Endothelial cell of umbilical vein (primary cell): ENCODE results near the gene SPRYD3. TPM values are rescaled to one million over a fixed set of nuclear protein-coding genes. Genes with fewer than 3 reads are reported as not detected.

Experiments used
- BruUV-seq: library from RNA; stranded (reverse); fragments of 400-500 nt; replicated peaks from 2 replicates; lab custom pipeline; 2021; lab: Mats Ljungman, UMichigan
- CTCF ChIA-PET: fragments of 300-600, 350-600 bp; sonication (Branson Sonifier 250); formaldehyde crosslinking; loops from one replicate; lab custom pipeline; 2021; ENCODE audit warnings: antibody characterized with exemption, inconsistent platforms; lab: Charles Lee
- POLR2A ChIA-PET: fragments of 300-600, 350-600 bp; sonication (Branson Sonifier 250); formaldehyde crosslinking; loops from one replicate; lab custom pipeline; 2021; ENCODE audit warnings: antibody characterized with exemption, inconsistent platforms; lab: Charles Lee
- DNase-seq: peaks from one replicate; pipeline ENCODE4 v3.0.0-alpha.2; 2011; ENCODE audit warnings: low read depth, low spot score
- FAIRE-seq: peaks from 2 replicates; lab custom pipeline; 2011; peaks lifted over from hg19 to GRCh38; lab: Jason Lieb, UNC
- H2AFZ ChIP-seq: 2 replicates; pipeline ENCODE4 v1.6.0; 2012; ENCODE audit warnings: low read depth, low read length, control low read depth, inconsistent platforms
- H3K27ac ChIP-seq: 2 replicates; pipeline ENCODE4 v1.5.1; 2011; ENCODE audit warnings: low read depth, mild to moderate bottlenecking, control low read depth, low read length, moderate library complexity; ENCODE audit not compliant: insufficient read depth
- H3K27me3 ChIP-seq, 2 experiments: 2 replicates each; pipeline versions ENCODE4 v1.6.0 to v1.6.1; 2011; ENCODE audit warnings: low read length in 2 of 2, mixed read lengths in 1 of 2; ENCODE audit not compliant: control insufficient read depth in 2 of 2, insufficient read depth in 2 of 2
- H3K36me3 ChIP-seq, 2 experiments: 2 replicates in 1 of 2; 3 replicates in 1 of 2; pipeline ENCODE4 v1.5.1; 2011; ENCODE audit warnings: low read length in 2 of 2, mild to moderate bottlenecking in 1 of 2, moderate library complexity in 1 of 2; ENCODE audit not compliant: control insufficient read depth in 2 of 2, insufficient read depth in 2 of 2; ENCODE audit errors: extremely low read depth in 1 of 2
- H3K4me1 ChIP-seq: 3 replicates; pipeline ENCODE4 v1.5.1; 2011; ENCODE audit warnings: mild to moderate bottlenecking, low read length; ENCODE audit not compliant: control insufficient read depth, insufficient read depth; ENCODE audit errors: extremely low read depth
- H3K4me2 ChIP-seq: 2 replicates; pipeline ENCODE4 v1.6.1; 2011; ENCODE audit warnings: low read length, control low read depth, mixed read lengths; ENCODE audit not compliant: insufficient read depth
- H3K4me3 ChIP-seq, 3 experiments: fragments of 200-600 bp in 1 of 3; sonication (generic), shearing (Covaris generic) in 1 of 3; replicated peaks in 1 of 3; 2 replicates each; pipeline ENCODE4 v1.5.1; 2011 to 2016; ENCODE audit warnings: control low read depth in 3 of 3, low read length in 3 of 3, mild to moderate bottlenecking in 2 of 3, inconsistent platforms in 1 of 3, low read depth in 1 of 3, moderate library complexity in 1 of 3; ENCODE audit not compliant: insufficient read depth in 1 of 3
- H3K79me2 ChIP-seq: 2 replicates; pipeline ENCODE4 v1.6.0; 2012; ENCODE audit warnings: low read length, inconsistent platforms; ENCODE audit not compliant: control insufficient read depth, insufficient read depth
- H3K9ac ChIP-seq: replicated peaks from 2 replicates; pipeline ENCODE3; 2011; ENCODE audit warnings: low read length, control low read depth; ENCODE audit not compliant: insufficient read depth; ENCODE audit errors: extremely low read depth
- H3K9me1 ChIP-seq: replicated peaks from 3 replicates; pipeline ENCODE4 v1.6.0; 2011; ENCODE audit warnings: mild to moderate bottlenecking, low read length; ENCODE audit not compliant: control insufficient read depth, insufficient read depth; ENCODE audit errors: extremely low read depth
- H3K9me3 ChIP-seq: replicated peaks from 2 replicates; pipeline ENCODE4 v1.5.1; 2012; ENCODE audit warnings: low read length, inconsistent platforms; ENCODE audit not compliant: control insufficient read depth, insufficient read depth
- H4K20me1 ChIP-seq: replicated peaks from 2 replicates; pipeline ENCODE3; 2011; ENCODE audit warnings: mild to moderate bottlenecking, low read length; ENCODE audit not compliant: control insufficient read depth, insufficient read depth; ENCODE audit errors: extremely low read depth
- EZH2 ChIP-seq: IDR thresholded peaks from 2 replicates; pipeline ENCODE4 v1.6.1; 2012; ENCODE audit warnings: borderline replicate concordance, low read depth, mild to moderate bottlenecking, moderate library complexity, low read length, inconsistent platforms; ENCODE audit not compliant: severe bottlenecking
- FOS ChIP-seq: IDR thresholded peaks from 2 replicates; pipeline ENCODE4 v1.6.1; 2011; ENCODE audit warnings: mild to moderate bottlenecking, low read length, moderate library complexity, borderline replicate concordance; ENCODE audit not compliant: insufficient read depth
- GATA2 ChIP-seq: IDR thresholded peaks from 2 replicates; pipeline ENCODE4 v1.7.0; 2011; ENCODE audit warnings: low read depth, mild to moderate bottlenecking, moderate library complexity, mixed read lengths, low read length; ENCODE audit not compliant: insufficient read length, insufficient read depth
- JUN ChIP-seq: IDR thresholded peaks from 2 replicates; pipeline ENCODE4 v1.6.1; 2011; ENCODE audit warnings: borderline replicate concordance, low read depth; ENCODE audit not compliant: insufficient read length, insufficient read depth
- POLR2A ChIP-seq: IDR thresholded peaks from 2 replicates; pipeline ENCODE4 v1.6.1; 2012; ENCODE audit warnings: low read depth, mild to moderate bottlenecking, control low read depth, low read length
- POLR2AphosphoS5 ChIP-seq: IDR thresholded peaks from 2 replicates; pipeline ENCODE4 v1.6.1; 2012; ENCODE audit warnings: low read depth, mild to moderate bottlenecking, control low read depth, low read length, moderate library complexity; ENCODE audit not compliant: insufficient read depth
- dilution Hi-C: fragments of 300-500 bp; cut with MboI; formaldehyde crosslinking; loops from one replicate; pipeline ENCODE4 v1.15.0; 2019; ENCODE audit warnings: low sequenced_read_pairs; ENCODE audit not compliant: extremely low pct_ligation_motif_present
- intact Hi-C: fragments of 100-400 bp; cut with micrococcal nuclease; formaldehyde crosslinking; loops from one replicate; pipeline ENCODE4 v1.10.0; 2022
- polyA plus RNA-seq, 4 experiments: library from polyadenylated mRNA; depleted of rRNA in 3 of 4; stranded (reverse) in 3 of 4; unstranded in 1 of 4; fragments of >200 nt; gene quantifications; 2 replicates each; pipeline versions ENCODE4 v1.2.1 to v1.2.3, GENCODE V29; 2011 to 2012; ENCODE audit warnings: missing spikeins in 1 of 4
- total RNA-seq: library from RNA; stranded (reverse); gene quantifications from 2 replicates; pipeline ENCODE4 v1.2.3, GENCODE V29; 2021
- TF ChIP-seq, protein P1 (sequence below), 2 donors: IDR thresholded peaks; 1 replicate in 1 of 2; 2 replicates in 1 of 2; pipeline ENCODE4 v1.5.1; 2011; ENCODE audit warnings: low read length in 2 of 2, mild to moderate bottlenecking in 2 of 2, moderate library complexity in 2 of 2, control low read depth in 1 of 2, inconsistent platforms in 1 of 2, low read depth in 1 of 2; ENCODE audit not compliant: insufficient read depth in 1 of 2; ENCODE audit errors: extremely low read depth in 1 of 2
- TF ChIP-seq, protein P2 (sequence below): IDR thresholded peaks from 2 replicates; pipeline ENCODE4 v1.6.1; 2011; ENCODE audit not compliant: insufficient read depth, insufficient read length

Gene SPRYD3
- total and polyA plus RNA-seq, 2 donors (not counting 3 experiments of a cell fraction or from before 2014, with no cell fraction given) = 38.6 to 39.2 TPM

DNA sequence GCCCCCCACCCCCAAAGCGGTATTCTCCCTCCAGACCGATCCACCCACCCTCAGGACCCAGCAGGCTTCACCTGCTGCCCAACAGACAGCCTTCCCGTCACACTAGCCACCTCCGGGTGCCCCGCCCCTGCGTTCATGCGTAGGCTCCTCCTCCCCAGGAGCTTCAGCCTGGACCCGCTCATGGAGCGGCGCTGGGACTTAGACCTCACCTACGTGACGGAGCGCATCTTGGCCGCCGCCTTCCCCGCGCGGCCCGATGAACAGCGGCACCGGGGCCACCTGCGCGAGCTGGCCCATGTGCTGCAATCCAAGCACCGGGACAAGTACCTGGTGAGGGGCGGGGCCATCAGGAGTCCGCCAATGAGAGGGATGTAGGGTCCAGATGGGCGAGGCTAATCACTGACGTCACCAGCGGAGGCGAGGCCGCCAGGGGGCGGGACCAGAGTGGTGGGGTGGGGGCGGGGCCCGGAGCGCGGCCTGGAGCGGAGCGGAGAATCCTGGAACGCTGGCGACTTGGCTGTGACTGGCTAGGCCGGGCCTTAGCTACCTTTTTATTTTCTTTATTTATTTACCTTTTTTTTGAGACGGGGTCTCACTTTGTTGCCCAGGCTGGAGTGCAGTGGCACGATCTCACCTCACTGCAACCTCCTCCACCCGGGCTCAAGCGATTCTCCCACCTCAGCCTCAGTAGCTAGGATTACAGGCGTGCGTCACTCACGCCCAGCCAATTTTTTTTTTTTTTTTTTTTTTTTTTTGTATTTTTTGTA is 24.9 kb downstream of the SPRYD3 start:
- Histone ChIP-seq H3K27ac (no peak overlapping the region), H3K79me2 (peaks cover 15% of the 10 kb centered on the region), H3K9ac (no peak overlapping the region), H3K9me3 (no peaks in the 10 kb centered on the region), H3K4me3 (peak overlapping the region in 2 of 3 experiments; percentile 16 to 37), H4K20me1 (no peaks in the 10 kb centered on the region), H2AFZ (peak overlapping the region; percentile 53), H3K4me1 (peaks cover 42% of the 10 kb centered on the region), H3K4me2 (peak overlapping the region; percentile 41), H3K36me3 (peaks cover 0 to 28% of the 10 kb centered on the region in 2 experiments), H3K9me1 (no peaks in the 10 kb centered on the region), H3K27me3 (no peaks in the 10 kb centered on the region)
- dilution Hi-C loops = no loop called here
- POLR2A ChIA-PET = interaction anchor here (0.7 to 1.0 kb wide), 3 partner anchors 13 to 325 kb away, joined by 3 to 9 read pairs (median 3); no protein-coding TSS in a partner anchor
- intact Hi-C loops = loop anchor here (1.0 to 5.0 kb wide), 2 partner anchors 25 to 43 kb away; partner anchors contain the start of genes IGFBP6 and SPRYD3
- peak; percentile 90 for DNase-seq
- FAIRE-seq = peak; percentile 93
- no TSS peak for BruUV-seq
- CTCF ChIA-PET = interaction anchor here (0.6 to 5.2 kb wide), 11 partner anchors 9 to 565 kb away, joined by 3 to 79 read pairs (median 4); partner anchors contain the start of genes AAAS and EIF4B
- peak; percentile 60 for TF ChIP-seq POLR2A
- no peak for TF ChIP-seq EZH2
- peak; percentile 57 for TF ChIP-seq POLR2AphosphoS5

DNA sequence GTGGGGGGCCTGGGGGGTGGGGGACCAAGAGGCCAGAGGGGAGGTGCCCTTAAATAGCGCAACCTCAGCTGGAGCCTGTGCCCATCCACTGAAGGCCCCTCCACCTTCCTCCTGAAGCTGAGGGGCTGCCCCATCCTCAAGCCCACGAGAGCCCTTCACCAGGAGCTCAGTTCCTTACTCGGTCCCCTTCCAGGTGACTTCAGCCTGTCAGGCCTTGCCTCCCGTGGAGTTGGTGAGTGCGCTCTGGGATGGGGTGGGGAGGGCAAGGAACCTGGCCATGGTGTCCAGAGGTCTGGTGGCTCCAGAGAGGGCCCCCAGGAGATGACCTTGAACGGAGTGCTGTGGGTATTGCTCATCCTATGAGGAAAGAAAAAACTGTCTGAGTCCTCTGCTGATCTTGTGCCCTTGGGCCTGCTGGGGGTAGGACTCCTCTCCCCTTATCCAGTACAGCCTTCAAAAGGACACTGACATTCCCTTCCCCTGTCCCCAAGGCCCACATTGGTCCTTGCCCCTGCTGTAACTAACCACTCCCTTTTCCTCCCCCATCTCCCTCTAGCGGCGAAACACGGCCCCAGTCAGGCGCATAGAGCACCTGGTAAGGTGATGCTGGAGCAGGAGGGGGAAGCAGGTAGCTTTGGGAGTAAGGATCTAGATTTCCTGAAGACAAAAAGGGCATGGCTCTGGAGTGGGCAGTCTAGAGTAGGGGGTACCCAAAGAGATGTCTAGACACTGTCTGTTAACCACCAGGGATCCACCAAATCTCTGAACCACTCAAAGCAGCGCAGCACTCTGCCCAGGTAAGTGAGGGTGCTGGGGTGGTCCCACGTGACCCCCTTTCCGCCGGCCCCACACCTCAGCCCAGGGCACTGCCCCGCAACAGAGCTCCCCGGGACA is 25.7 kb downstream of the SPRYD3 start:
- H3K4me1 ChIP-seq = peaks cover 50% of the 10 kb centered on the region
- POLR2A ChIA-PET = no interaction called here
- H4K20me1 ChIP-seq = no peaks in the 10 kb centered on the region
- intact Hi-C loops (loop anchor here (1.0 to 5.0 kb wide), 2 partner anchors 26 to 44 kb away; partner anchors contain the start of genes IGFBP6 and SPRYD3), dilution Hi-C loops (no loop called here)
- peaks cover 0 to 25% of the 10 kb centered on the region in 2 experiments for H3K36me3 ChIP-seq
- CTCF ChIA-PET = interaction anchor here (0.7 to 5.2 kb wide), 15 partner anchors 8 to 566 kb away, joined by 3 to 79 read pairs (median 4); partner anchors contain the start of genes AAAS and EIF4B
- no peak overlapping the region for H3K9ac ChIP-seq
- peak overlapping the region in 1 of 3 experiments; percentile 37 for H3K4me3 ChIP-seq
- H3K27me3 ChIP-seq = no peaks in the 10 kb centered on the region
- TF ChIP-seq JUN (no peak), POLR2AphosphoS5 (no peak), FOS (no peak), GATA2 (no peak)
- TF ChIP-seq, protein P1, sequence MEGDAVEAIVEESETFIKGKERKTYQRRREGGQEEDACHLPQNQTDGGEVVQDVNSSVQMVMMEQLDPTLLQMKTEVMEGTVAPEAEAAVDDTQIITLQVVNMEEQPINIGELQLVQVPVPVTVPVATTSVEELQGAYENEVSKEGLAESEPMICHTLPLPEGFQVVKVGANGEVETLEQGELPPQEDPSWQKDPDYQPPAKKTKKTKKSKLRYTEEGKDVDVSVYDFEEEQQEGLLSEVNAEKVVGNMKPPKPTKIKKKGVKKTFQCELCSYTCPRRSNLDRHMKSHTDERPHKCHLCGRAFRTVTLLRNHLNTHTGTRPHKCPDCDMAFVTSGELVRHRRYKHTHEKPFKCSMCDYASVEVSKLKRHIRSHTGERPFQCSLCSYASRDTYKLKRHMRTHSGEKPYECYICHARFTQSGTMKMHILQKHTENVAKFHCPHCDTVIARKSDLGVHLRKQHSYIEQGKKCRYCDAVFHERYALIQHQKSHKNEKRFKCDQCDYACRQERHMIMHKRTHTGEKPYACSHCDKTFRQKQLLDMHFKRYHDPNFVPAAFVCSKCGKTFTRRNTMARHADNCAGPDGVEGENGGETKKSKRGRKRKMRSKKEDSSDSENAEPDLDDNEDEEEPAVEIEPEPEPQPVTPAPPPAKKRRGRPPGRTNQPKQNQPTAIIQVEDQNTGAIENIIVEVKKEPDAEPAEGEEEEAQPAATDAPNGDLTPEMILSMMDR (IDR thresholded peaks at IDR 0.05; ENCODE audit: extremely low read depth in 1 of 2, insufficient read depth in 1 of 2, low read depth in 1 of 2, low read length in 2 of 2) = peak; percentile 73 to 76
- TF ChIP-seq, protein P2, sequence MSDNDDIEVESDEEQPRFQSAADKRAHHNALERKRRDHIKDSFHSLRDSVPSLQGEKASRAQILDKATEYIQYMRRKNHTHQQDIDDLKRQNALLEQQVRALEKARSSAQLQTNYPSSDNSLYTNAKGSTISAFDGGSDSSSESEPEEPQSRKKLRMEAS = no peak
- peak overlapping the region; percentile 11 for H3K4me2 ChIP-seq
- FAIRE-seq = peak; percentile 43
- H3K9me3 ChIP-seq = no peaks in the 10 kb centered on the region
- DNase-seq = peak; percentile 34
- BruUV-seq = no TSS peak
- no peaks in the 10 kb centered on the region for H3K9me1 ChIP-seq
- peaks cover 15% of the 10 kb centered on the region for H3K79me2 ChIP-seq
- H2AFZ ChIP-seq = no peak overlapping the region
- H3K27ac ChIP-seq = no peak overlapping the region
